Subcutaneous abdominal adipose tissue (tissue), 5 donors: ENCODE results near the gene USP51.
"Not testable (repeated sequence)": the region's sequence is repeated elsewhere in the genome, so short reads cannot be mapped to it uniquely, and the experiment has no call there.

Source experiments
- H3K27ac ChIP-seq: one replicate; pipeline ENCODE4 v1.7.0; 2013; ENCODE audit warnings: low read depth, mild to moderate bottlenecking, inconsistent platforms, low read length, moderate library complexity
- H3K27me3 ChIP-seq, 5 donors: one replicate each; pipeline ENCODE4 v1.7.0; 2013; ENCODE audit warnings: low read length in 5 of 5, inconsistent platforms in 1 of 5; ENCODE audit not compliant: control insufficient read depth in 5 of 5, insufficient read depth in 4 of 5
- H3K36me3 ChIP-seq, 5 donors: one replicate each; pipeline ENCODE4 v1.7.0; 2013; ENCODE audit warnings: low read length in 5 of 5; ENCODE audit not compliant: control insufficient read depth in 5 of 5, insufficient read depth in 5 of 5
- H3K4me1 ChIP-seq, 5 donors: one replicate each; pipeline ENCODE4 v1.7.0; 2013; ENCODE audit warnings: low read length in 5 of 5, mild to moderate bottlenecking in 3 of 5, moderate library complexity in 1 of 5; ENCODE audit not compliant: control insufficient read depth in 5 of 5, insufficient read depth in 5 of 5
- H3K4me3 ChIP-seq, 5 donors: one replicate each; pipeline ENCODE4 v1.7.0; 2013; ENCODE audit warnings: low read length in 5 of 5, low read depth in 1 of 5
- H3K9ac ChIP-seq, 5 donors: one replicate each; pipeline ENCODE4 v1.7.0; 2013; ENCODE audit warnings: low read length in 5 of 5, mild to moderate bottlenecking in 4 of 5, moderate library complexity in 3 of 5
- H3K9me3 ChIP-seq, 5 donors: one replicate each; pipeline ENCODE4 v1.7.0; 2013; ENCODE audit warnings: low read length in 5 of 5; ENCODE audit not compliant: control insufficient read depth in 5 of 5
- donor health status: healthy.
- donor health status: healthy.
- donor health status: healthy.
- donor health status: healthy.
- donor health status: healthy.

Gene USP51

GRCh38 chrX:55450259-55450658 lies 39.4 kb downstream of the USP51 start:
- no peak overlapping the region for H3K27ac ChIP-seq
- peaks cover 5 to 19% (median 14%) of the 10 kb centered on the region in 5 donors for H3K4me1 ChIP-seq

GRCh38 chrX:55443468-55443867 lies 46.2 kb downstream of the USP51 start:
- not testable (repeated sequence) for H3K9ac ChIP-seq, H3K4me3 ChIP-seq, H3K4me1 ChIP-seq, H3K9me3 ChIP-seq, H3K36me3 ChIP-seq, H3K27ac ChIP-seq
- peaks cover 0 to 17% (median 8%) of the 10 kb centered on the region in 5 donors for H3K27me3 ChIP-seq

More at GRCh38 chrX:55450259-55450658, 39.4 kb downstream of the USP51 start:
- peaks cover 0 to 2% (median 0%) of the 10 kb centered on the region in 5 donors for H3K9me3 ChIP-seq
- no peak overlapping the region for H3K4me3 ChIP-seq
- no peaks in the 10 kb centered on the region for H3K27me3 ChIP-seq
- no peak overlapping the region for H3K9ac ChIP-seq
- H3K36me3 ChIP-seq = no peaks in the 10 kb centered on the region
